Mesenchymal stem cell (in vitro differentiated cells and primary cell): ENCODE measurements around the gene TMEM208. TPM values are rescaled to one million over a fixed set of nuclear protein-coding genes. Genes with fewer than 3 reads are reported as not detected.

Experiments
- DNase-seq: peaks from one replicate; pipeline ENCODE4 v3.0.0-alpha.2; 2013
- H2AFZ ChIP-seq: one replicate; pipeline ENCODE4 v1.6.1; 2013; ENCODE audit warnings: low read depth, mild to moderate bottlenecking, control low read depth, inconsistent platforms, low read length, moderate library complexity
- H2AK5ac ChIP-seq: 2 replicates; pipeline ENCODE4 v1.6.1; 2013; ENCODE audit warnings: low read length, moderate library complexity, mild to moderate bottlenecking, inconsistent platforms; ENCODE audit not compliant: severe bottlenecking
- H2BK120ac ChIP-seq: one replicate; pipeline ENCODE4 v1.6.1; 2013; ENCODE audit warnings: low read depth, mild to moderate bottlenecking, inconsistent platforms, low read length, moderate library complexity
- H2BK12ac ChIP-seq, 2 experiments: one replicate each; pipeline ENCODE4 v1.6.1; 2013; ENCODE audit warnings: inconsistent platforms in 2 of 2, low read length in 2 of 2, mild to moderate bottlenecking in 2 of 2, moderate library complexity in 2 of 2, control low read depth in 1 of 2
- H2BK15ac ChIP-seq: one replicate; pipeline ENCODE4 v1.6.1; 2013; ENCODE audit warnings: mild to moderate bottlenecking, low read depth, inconsistent platforms; ENCODE audit not compliant: poor library complexity, severe bottlenecking
- H2BK5ac ChIP-seq: 2 replicates; pipeline ENCODE4 v1.6.1; 2013; ENCODE audit warnings: low read depth, mild to moderate bottlenecking, low read length, control low read depth, inconsistent platforms; ENCODE audit not compliant: poor library complexity, severe bottlenecking
- H3K14ac ChIP-seq, 2 experiments: one replicate each; pipeline ENCODE4 v1.6.1; 2013; ENCODE audit warnings: inconsistent platforms in 2 of 2, low read length in 2 of 2, control low read depth in 1 of 2, mild to moderate bottlenecking in 1 of 2, moderate library complexity in 1 of 2
- H3K18ac ChIP-seq, 2 experiments: one replicate each; pipeline ENCODE4 v1.6.1; 2013; ENCODE audit warnings: inconsistent platforms in 2 of 2, low read length in 2 of 2, control low read depth in 1 of 2, low read depth in 1 of 2, mild to moderate bottlenecking in 1 of 2
- H3K23ac ChIP-seq, 2 experiments: one replicate each; pipeline ENCODE4 v1.6.1; 2013; ENCODE audit warnings: inconsistent platforms in 2 of 2, low read length in 2 of 2, mild to moderate bottlenecking in 2 of 2, moderate library complexity in 2 of 2, control low read depth in 1 of 2
- H3K27ac ChIP-seq: 2 replicates; pipeline ENCODE4 v1.5.1; 2013; ENCODE audit warnings: mild to moderate bottlenecking, moderate library complexity, low read length, control low read depth, inconsistent platforms; ENCODE audit not compliant: poor library complexity, severe bottlenecking
- H3K27me3 ChIP-seq, 2 experiments: 2 replicates each; pipeline versions ENCODE4 v1.6.1 to v1.7.0; 2013; ENCODE audit warnings: low read length in 2 of 2, mild to moderate bottlenecking in 2 of 2, moderate library complexity in 2 of 2, control low read depth in 1 of 2, inconsistent platforms in 1 of 2; ENCODE audit not compliant: control insufficient read depth in 1 of 2, insufficient read depth in 1 of 2
- H3K36me3 ChIP-seq, 2 experiments: 2 replicates each; pipeline versions ENCODE4 v1.6.1 to v1.7.0; 2013; ENCODE audit warnings: low read length in 2 of 2, control low read depth in 1 of 2, inconsistent platforms in 1 of 2, low read depth in 1 of 2, mild to moderate bottlenecking in 1 of 2; ENCODE audit not compliant: insufficient read depth in 2 of 2, control insufficient read depth in 1 of 2
- H3K4ac ChIP-seq, 2 experiments: one replicate each; pipeline ENCODE4 v1.6.1; 2013; ENCODE audit warnings: inconsistent platforms in 2 of 2, low read length in 2 of 2, mild to moderate bottlenecking in 2 of 2, moderate library complexity in 2 of 2, control low read depth in 1 of 2, low read depth in 1 of 2
- H3K4me1 ChIP-seq: 2 replicates; pipeline ENCODE4 v1.6.1; 2013; ENCODE audit warnings: low read depth, low read length, control low read depth; ENCODE audit not compliant: control insufficient read depth, insufficient read depth
- H3K4me2 ChIP-seq: 2 replicates; pipeline ENCODE4 v1.6.1; 2013; ENCODE audit warnings: low read length, mild to moderate bottlenecking, inconsistent platforms; ENCODE audit not compliant: poor library complexity, severe bottlenecking
- H3K4me3 ChIP-seq, 2 experiments: 2 replicates each; pipeline versions ENCODE4 v1.5.1 to v1.7.0; 2013; ENCODE audit warnings: low read length in 2 of 2, mild to moderate bottlenecking in 2 of 2, control low read depth in 1 of 2, low read depth in 1 of 2; ENCODE audit not compliant: insufficient read depth in 1 of 2
- H3K79me1 ChIP-seq: replicated peaks from 2 replicates; pipeline ENCODE4 v1.6.1; 2013; ENCODE audit warnings: mild to moderate bottlenecking, control low read depth, low read length, inconsistent platforms; ENCODE audit not compliant: poor library complexity, severe bottlenecking
- H3K9ac ChIP-seq: 2 replicates; pipeline ENCODE4 v1.7.0; 2013; ENCODE audit warnings: mild to moderate bottlenecking, low read length, moderate library complexity
- H3K9me3 ChIP-seq: 2 replicates; pipeline ENCODE4 v1.7.0; 2013; ENCODE audit warnings: mild to moderate bottlenecking, low read length; ENCODE audit not compliant: control insufficient read depth
- H4K8ac ChIP-seq: one replicate; pipeline ENCODE4 v1.6.1; 2013; ENCODE audit warnings: inconsistent platforms, mild to moderate bottlenecking, low read length, moderate library complexity
- H4K91ac ChIP-seq: one replicate; pipeline ENCODE4 v1.6.1; 2013; ENCODE audit warnings: mild to moderate bottlenecking, low read length, inconsistent platforms
- WGBS: methylation state at CpG from one replicate; pipeline ENCODE4 v1.1.7; 2013; ENCODE audit warnings: mixed read lengths; 5-methylcytosine and 5-hydroxymethylcytosine counted together
- polyA plus RNA-seq, 2 experiments: library from polyadenylated mRNA; stranded (reverse); fragments of 200-250 nt; gene quantifications; one replicate each; pipeline ENCODE4 v1.2.3, GENCODE V29; 2013

The TMEM208 gene
- polyA plus RNA-seq (2013, experiment 1 of 2) = 43.4 TPM
- polyA plus RNA-seq (2013, experiment 2 of 2) = 44.0 TPM

DNA sequence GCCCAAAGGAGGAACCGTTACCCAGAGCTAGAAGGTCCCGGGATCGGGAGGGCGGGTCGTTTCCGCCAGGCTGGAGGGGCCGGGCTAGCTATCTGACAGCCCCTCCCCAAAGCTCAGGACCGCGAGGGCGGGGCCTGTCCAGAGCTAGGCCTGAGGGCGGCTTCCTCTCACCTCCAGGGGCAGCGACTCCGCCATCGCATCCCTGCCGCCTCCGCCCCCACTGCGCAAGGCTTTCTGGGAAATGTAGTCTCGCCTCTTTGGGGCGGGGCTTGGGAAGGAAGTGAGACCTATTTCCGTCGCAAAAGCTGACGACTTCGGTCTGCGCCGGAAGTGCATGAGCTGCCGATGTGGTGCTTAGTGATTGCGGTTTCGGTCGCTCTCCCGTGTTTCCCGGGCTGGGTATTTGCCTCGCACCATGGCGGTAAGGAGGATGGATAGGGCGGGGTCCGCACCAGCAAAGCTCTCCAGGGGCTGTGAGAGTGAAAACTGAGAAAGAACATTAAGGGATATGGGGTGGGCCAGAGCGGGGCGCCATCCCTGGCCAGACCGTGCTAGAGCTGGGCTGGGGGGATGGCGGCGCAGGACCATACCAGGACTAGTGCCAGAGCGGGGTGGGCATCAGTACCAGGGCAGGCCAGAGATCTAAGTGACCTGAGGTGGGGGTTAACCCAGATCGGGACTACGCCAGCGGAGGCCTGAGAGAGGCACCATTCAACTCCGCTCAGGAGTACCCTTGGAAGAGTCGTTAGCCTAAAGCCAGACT is at the start of gene TMEM208:
TMEM208 (plus strand) TSS at position 327 of the 763 bp plus-strand sequence; CDS start at position 416, 89 bp downstream.
- H3K36me3 ChIP-seq = peaks cover 43 to 61% of the 10 kb centered on the region in 2 experiments
- 3% methylated on average over 46 of the region's 46 CpGs for WGBS
- no peak within 1 kb of the TSS for H2BK120ac ChIP-seq
- peak within 1 kb of the TSS; percentile 29 for H2AK5ac ChIP-seq
- no peak within 1 kb of the TSS for H2BK15ac ChIP-seq
- peak within 1 kb of the TSS; percentile 44 for H2AFZ ChIP-seq
- peaks cover 18% of the 10 kb centered on the region for H3K4me1 ChIP-seq
- peak within 1 kb of the TSS; percentile 98 for H3K9ac ChIP-seq
- H3K27ac ChIP-seq = peak within 1 kb of the TSS; percentile 16
- peak within 1 kb of the TSS; percentile 36 to 92 for H3K4ac ChIP-seq
- H3K9me3 ChIP-seq = no peaks in the 10 kb centered on the region
- peak within 1 kb of the TSS; percentile 41 to 92 for H3K18ac ChIP-seq
- H3K27me3 ChIP-seq = no peaks in the 10 kb centered on the region
- peak within 1 kb of the TSS; percentile 80 to 92 for H3K4me3 ChIP-seq
- no peak within 1 kb of the TSS for H2BK5ac ChIP-seq
- peak; percentile 99 for DNase-seq
- no peak within 1 kb of the TSS for H2BK12ac ChIP-seq
- H3K4me2 ChIP-seq = peak within 1 kb of the TSS; percentile 79
- H3K79me1 ChIP-seq = peaks cover 29% of the 10 kb centered on the region
- peak within 1 kb of the TSS; percentile 53 for H4K91ac ChIP-seq
- peak within 1 kb of the TSS in 1 of 2 experiments; percentile 74 for H3K14ac ChIP-seq
- no peak within 1 kb of the TSS for H3K23ac ChIP-seq
- H4K8ac ChIP-seq = peak within 1 kb of the TSS; percentile 40

- Histone ChIP-seq H2BK12ac (peak overlapping the region in 1 of 2 experiments; percentile 34), H3K9me3 (no peaks in the 10 kb centered on the region), H3K36me3 (peaks cover 0 to 34% of the 10 kb centered on the region in 2 experiments), H3K4me2 (peak overlapping the region; percentile 86), H3K18ac (peak overlapping the region in 1 of 2 experiments; percentile 25), H3K27me3 (no peaks in the 10 kb centered on the region), H4K8ac (no peak overlapping the region), H3K4ac (no peak overlapping the region), H2BK5ac (no peak overlapping the region), H2BK15ac (no peak overlapping the region), H2AFZ (peak overlapping the region; percentile 1), H2BK120ac (no peak overlapping the region), H3K23ac (peak overlapping the region in 1 of 2 experiments; percentile 9), H3K4me3 (peak overlapping the region; percentile 53 to 71), H4K91ac (peak overlapping the region; percentile 21), H2AK5ac (no peak overlapping the region), H3K4me1 (peaks cover 31% of the 10 kb centered on the region), H3K27ac (no peak overlapping the region), H3K9ac (peak overlapping the region; percentile 32), H3K14ac (peak overlapping the region in 1 of 2 experiments; percentile 70), H3K79me1 (peaks cover 27% of the 10 kb centered on the region)
- WGBS = 12% methylated on average over 53 of the region's 73 CpGs
- peak; percentile 74 for DNase-seq
These were observed 48.9 kb upstream of the TMEM208 start for GRCh38 chr16:67177743-67178699.

DNA sequence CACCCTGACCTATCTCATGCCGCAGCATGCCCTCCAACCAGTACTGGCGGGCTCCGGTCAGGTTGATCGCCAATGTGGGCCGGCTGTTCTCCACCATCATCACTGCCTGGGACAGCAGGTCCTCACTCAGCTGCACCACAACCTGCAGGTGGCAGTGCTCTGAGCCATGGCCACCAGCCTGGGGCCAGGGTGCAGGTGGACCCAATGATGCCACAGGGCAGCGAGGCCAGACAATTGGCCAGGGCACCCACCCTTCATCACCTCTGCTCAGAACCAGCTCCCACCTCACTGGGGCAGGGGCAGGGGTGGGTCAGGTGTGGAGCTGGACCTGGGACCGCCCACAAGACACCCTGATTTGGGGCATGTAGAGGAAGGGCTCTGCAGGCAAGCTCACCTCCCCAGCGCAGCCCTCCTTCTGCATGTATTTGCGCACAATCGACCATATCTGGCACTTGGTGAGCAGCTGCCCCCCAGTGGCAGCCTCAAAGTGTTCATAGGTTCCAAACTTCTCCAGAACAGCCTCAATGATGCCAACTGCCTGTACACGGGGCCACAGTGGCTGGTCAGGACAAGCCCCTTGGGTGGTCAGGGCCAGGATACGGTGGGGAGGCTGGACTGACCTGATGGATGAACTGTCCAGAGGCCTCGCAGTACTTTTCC is 47.4 kb upstream of the TMEM208 start:
- Histone ChIP-seq H2BK15ac (no peak overlapping the region), H2AFZ (no peak overlapping the region), H3K27me3 (no peaks in the 10 kb centered on the region), H3K4me2 (no peak overlapping the region), H3K4me1 (peaks cover 25% of the 10 kb centered on the region), H3K9ac (no peak overlapping the region), H3K36me3 (peaks cover 0 to 34% of the 10 kb centered on the region in 2 experiments), H3K18ac (no peak overlapping the region), H2BK5ac (no peak overlapping the region), H4K8ac (no peak overlapping the region), H3K27ac (no peak overlapping the region), H2AK5ac (no peak overlapping the region), H3K9me3 (no peaks in the 10 kb centered on the region), H2BK120ac (no peak overlapping the region), H3K23ac (no peak overlapping the region), H3K79me1 (peaks cover 27% of the 10 kb centered on the region), H3K14ac (peak overlapping the region in 1 of 2 experiments; percentile 26), H4K91ac (no peak overlapping the region), H2BK12ac (peak overlapping the region in 1 of 2 experiments; percentile 33), H3K4me3 (no peak overlapping the region), H3K4ac (no peak overlapping the region)
- 94% methylated on average over 12 of the region's 13 CpGs for WGBS
- no peak for DNase-seq
